Suprapubic skin (tissue), 3 donors: ENCODE measurements around the gene VASN.

Source experiments
- CTCF ChIP-seq, 2 donors: fragments of 200-600 bp in 1 of 2; fragments of 450-650 bp in 1 of 2; sonication (generic) in 1 of 2; IDR thresholded peaks; one replicate each; pipeline ENCODE4 v1.5.1; 2016 to 2019; ENCODE audit warnings: antibody characterized with exemption in 2 of 2, mild to moderate bottlenecking in 1 of 2, moderate library complexity in 1 of 2
- EP300 ChIP-seq: sonication (generic); formaldehyde crosslinking; IDR thresholded peaks from one replicate; pipeline ENCODE4 v1.6.1; 2017; ENCODE audit warnings: antibody characterized with exemption
- POLR2A ChIP-seq, 2 donors: fragments of 450-650 bp; IDR thresholded peaks; one replicate each; pipeline ENCODE4 v1.6.1; 2017; ENCODE audit warnings: antibody characterized with exemption in 2 of 2, mild to moderate bottlenecking in 2 of 2, moderate library complexity in 2 of 2

- no peak for TF ChIP-seq CTCF (IDR thresholded peaks at IDR 0.05)
- no peak for TF ChIP-seq POLR2A (IDR thresholded peaks at IDR 0.05)
- no peak for TF ChIP-seq EP300
Measured at GRCh38 chr16:4347765-4348509, 23.7 kb upstream of the VASN start.
